HG03108 (cell line): ENCODE data around the gene APOO.
"Not testable (repeated sequence)": the region's sequence is repeated elsewhere in the genome, so short reads cannot be mapped to it uniquely, and the experiment has no call there.

ENCODE experiments used
- ATAC-seq: cut with Tn5 transposase; IDR thresholded peaks from one replicate; pipeline ENCODE4 v1.9.1; 2021; ENCODE audit warnings: moderate library complexity; ENCODE audit not compliant: unreplicated experiment

APOO gene

DNA sequence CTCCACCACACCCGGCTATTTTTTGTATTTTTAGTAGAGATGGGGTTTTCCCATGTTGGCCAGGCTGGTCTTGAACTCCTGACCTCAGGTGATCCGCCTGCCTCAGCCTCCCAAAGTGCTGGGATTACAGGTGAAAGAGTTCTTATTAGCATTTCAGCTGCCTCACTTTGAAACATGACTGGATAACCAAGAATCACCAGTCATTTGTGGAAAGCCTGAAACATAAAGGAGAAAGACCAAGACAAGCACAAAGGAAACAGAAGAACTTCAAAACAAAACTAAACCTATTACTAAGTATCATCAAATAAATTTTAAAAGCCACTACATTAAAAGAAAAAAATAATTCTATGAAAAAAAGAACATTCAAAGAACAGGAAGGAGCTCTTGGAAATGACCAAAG lies 45.8 kb downstream of the APOO start:
- not testable (repeated sequence) for ATAC-seq

DNA sequence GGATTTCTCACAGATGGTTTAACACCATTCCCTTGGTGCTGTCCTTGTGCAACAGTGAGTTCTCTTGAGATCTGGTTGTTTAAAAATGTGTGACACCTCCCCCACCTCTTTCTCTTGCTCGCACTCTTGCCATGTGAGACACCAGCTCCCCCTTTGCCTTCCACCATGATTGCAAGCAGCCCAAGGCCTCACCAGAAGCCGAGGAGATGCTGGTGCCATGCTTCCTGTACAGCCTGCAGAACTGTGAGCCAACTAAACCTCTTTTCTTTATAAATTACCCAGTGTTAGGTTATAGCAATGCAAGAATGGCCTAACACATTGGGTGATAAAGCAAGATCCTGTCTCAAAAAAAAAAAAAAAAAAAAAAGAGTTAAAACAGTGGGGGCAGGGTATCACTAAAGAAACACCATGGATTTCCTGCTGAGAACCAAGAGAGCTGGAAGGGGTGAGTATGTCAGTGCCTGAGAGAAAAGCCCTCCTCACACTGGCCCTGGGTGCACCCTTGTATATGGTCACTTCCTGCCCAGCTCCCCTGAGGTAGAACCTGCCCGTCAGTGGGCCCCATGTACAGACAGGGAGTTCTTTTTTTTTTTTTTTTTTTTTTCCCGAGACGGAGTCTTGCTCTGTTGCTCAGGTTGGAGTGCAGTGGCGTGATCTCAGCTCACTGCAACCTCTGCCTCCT lies 46.4 kb downstream of the APOO start:
- no peak for ATAC-seq

DNA sequence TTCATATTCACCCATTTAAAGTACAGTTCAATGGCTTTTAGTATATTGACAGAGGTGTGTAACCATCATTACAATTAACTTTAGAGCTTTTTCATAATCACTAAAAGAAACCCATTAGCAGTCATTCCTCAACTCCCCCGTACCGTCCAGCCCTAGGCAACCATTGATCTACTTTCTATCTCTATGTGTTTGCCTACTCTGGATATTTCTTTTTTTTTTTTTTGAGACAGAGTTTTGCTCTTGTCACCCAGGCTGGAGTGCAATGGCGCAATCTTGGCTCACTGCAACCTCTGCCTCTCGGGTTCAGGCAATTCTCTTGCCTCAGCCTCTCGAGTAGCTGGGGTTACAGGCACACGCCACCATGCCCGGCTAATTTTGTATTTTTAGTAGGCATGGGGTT lies 48.5 kb downstream of the APOO start:
- not testable (repeated sequence) for ATAC-seq

DNA sequence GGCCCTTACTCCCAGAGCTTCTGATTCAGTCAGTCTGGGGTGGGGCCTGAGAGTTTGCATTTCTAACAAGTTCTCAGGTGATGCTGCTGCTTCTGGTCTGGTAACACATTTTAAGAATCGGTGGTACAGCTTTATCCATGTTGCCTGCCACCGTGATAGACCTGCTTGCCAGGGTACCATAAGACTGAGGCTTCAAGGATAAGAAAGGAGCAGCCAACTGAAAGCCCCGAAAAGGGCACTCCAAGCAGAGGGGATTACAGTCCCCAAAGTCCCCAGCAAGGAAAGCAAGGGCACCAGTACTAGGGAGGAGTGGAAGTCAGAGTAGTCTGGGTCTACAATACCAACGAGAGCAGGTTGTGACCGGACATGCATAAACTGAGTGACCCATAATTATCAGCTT lies 49.8 kb downstream of the APOO start:
- no peak for ATAC-seq

- no peak for ATAC-seq
These were observed 50.4 kb downstream of the APOO start for GRCh38 chrX:23857363-23857762.

DNA sequence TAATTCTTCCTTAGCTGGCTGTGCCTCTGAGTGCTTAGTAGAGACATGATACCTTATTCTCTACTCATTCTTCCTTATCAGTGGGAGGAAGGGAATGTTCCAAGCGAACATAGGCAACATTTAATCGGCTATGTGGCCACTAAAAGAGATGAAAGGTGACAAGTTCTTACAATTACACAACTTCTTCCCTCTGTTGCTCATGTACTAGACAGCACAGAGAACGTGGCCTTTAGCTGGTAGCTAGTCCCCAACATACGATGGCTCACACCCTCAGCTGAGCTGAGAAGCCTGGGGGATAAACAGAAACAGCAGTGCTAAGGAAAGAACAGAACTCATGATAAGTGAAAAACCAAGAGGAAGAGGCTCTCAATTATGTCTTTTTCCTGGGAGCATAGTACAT lies 52.2 kb downstream of the APOO start:
- ATAC-seq: no peak

DNA sequence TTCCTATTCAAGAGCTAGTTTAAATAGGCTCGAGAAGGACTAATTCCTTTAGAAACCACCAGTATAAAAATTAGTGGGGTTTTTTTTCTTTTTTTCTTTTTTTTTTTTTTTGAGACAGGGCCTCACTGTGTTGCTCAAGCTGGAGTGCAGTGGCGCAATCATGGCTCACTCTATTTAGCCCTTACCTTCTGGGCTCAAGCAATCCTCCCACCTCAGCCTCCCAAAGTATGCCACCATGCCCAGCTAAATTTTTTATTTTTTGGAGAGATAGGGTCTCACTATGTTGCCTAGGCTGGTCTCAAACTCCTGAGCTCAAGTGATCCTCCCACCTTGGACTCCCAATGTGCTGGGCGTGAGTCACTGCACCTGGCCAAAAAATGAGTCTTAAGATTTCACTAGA lies 52.8 kb downstream of the APOO start:
- ATAC-seq: no peak

GRCh38 chrX:23854122-23854521 lies 53.6 kb downstream of the APOO start:
- no peak for ATAC-seq

GRCh38 chrX:23851544-23851943 lies 56.2 kb downstream of the APOO start:
- no peak for ATAC-seq

DNA sequence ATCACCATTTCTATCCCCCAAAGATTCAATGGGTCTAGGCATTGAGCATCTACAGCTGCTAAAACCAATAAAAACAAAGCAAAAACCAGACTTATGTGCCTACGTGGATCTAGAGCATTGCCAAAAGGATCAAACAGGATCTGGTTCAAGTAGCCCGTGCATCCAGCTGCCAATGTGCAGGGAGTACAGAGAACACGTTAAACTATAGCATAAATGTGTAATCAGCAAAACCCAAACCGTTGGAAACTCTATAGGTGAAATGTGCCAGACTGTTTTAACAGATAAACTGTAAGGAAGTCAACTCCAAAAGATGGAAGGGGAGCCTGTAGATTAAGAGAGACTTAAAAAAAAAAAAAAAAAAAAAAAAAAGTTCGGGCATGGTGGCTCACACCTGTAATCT lies 58.5 kb downstream of the APOO start:
- ATAC-seq: no peak

- ATAC-seq: no peak
These were observed 62.4 kb downstream of the APOO start for GRCh38 chrX:23845351-23845817.

- no peak for ATAC-seq
These were observed 63.1 kb downstream of the APOO start for GRCh38 chrX:23844502-23845138.

- ATAC-seq: no peak
These were observed 65.8 kb downstream of the APOO start for GRCh38 chrX:23841847-23842522.

DNA sequence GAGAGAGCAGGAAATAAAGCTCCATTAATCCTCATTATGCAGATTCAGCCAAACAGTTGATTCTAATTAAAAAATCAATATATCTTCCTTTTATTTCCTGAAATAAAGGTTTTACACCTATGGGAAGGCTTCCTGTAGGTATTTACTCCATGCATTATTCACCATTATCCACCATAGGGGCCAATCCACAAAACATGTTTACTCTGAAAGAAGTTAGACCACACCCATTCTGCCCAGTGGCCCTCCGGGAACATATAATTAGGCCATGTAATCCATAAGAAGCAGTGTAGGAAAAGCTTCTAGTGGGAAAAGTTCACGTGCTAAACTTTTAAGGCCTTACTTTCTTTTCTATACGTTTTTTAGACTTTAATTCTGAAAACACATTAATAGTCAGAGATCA lies 67.1 kb downstream of the APOO start:
- ATAC-seq: no peak

DNA sequence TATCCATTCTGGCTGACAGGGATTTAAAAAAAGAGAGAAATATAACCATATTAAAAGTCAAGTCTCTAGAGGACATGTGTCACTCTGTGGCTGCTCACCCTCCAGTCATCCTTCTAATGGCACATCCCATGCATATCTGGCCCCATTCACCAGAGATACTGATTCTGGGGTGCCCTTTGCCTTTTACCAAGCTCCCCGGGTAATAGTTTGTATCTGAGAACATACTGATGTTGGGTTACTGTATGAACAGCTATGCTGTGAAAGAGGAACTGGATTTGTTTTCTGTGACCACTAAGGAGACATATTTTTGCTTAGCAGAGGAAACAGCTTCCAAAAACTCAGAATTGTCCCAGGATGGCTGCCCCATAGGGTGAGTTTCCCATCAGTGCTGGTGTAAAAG lies 68.8 kb downstream of the APOO start:
- ATAC-seq: no peak

GRCh38 chrX:23832721-23833120 lies 75.0 kb downstream of the APOO start:
- ATAC-seq: no peak

GRCh38 chrX:23828881-23829280 lies 78.9 kb downstream of the APOO start:
- no peak for ATAC-seq

DNA sequence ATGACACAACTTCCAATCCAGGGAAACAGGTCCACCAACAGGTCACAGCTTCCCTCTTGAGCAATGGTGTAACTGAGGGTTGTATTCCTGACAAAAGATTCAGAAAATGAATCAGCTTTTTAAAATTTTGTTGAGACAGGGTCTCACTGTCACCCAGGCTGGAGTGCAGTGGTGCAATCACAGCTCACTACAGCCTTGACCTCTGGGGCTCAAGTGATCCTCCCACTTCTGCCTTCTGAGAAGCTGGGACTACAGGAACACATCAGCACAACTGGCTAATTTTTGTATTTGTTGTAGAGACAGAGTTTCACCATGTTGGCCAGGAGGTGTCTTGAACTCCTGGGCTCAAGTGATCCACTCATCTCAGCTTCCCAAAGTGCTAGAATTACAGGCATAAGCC lies 81.1 kb downstream of the APOO start:
- ATAC-seq: no peak

GRCh38 chrX:23826216-23826615 lies 81.5 kb downstream of the APOO start:
- no peak for ATAC-seq

DNA sequence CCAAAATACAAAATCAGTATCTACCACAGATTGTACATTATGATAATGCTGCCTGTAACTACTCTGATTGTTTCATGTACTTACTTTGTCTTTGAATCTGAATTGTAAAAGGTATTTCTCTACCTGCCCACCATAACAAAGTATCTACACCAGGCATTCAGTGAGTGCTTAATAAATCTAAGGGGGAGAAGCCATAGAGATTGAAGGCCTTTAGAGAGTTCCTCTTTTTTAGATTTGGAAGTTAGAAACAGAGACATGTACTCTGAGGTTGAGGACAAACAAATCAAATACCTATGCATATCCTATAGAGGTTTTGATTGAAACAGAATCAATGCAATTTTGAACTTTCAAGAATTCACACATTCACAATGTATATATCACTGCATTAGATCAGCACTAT lies 82.1 kb downstream of the APOO start:
- ATAC-seq: no peak

DNA sequence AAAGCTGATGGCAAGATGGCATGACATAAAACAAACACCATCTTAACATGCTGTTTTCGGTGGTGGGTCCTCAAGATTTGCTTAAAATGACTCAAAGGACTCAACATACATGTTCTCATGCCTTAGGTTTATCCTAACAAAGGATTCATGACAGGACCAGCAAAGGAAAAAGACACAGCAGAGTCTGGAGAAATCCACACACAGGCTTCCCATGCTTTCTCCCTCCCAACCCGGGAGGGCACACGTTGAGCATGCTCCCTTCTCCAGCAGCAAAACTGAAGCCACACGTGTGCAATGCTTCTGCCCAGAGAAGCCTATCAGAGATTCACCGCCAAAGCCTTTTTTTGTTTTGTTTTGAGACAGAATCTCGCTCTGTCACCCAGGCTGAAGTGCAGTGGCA lies 84.9 kb downstream of the APOO start:
- no peak for ATAC-seq

DNA sequence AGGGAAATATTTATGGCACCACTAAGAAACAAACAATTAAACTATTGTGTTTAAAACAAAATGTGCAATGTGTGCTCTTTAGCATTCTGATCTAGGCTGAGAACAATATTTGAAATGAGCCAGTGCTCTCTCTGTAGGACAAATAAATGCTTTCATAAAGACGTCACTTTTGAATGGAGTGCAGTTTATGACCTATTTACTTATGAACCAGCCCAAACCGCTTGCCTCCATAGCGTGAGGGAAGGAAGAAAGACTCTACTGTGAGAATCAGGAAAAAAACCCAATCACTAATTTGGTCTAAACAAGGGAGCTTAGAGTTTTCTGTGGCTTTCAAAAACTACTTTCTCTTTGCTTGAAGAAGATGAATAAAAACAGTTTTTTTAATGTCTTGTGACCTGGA lies 85.3 kb downstream of the APOO start:
- no peak for ATAC-seq
